SH-SY5Y (cell line): Measurements from ENCODE around the gene DHRS3.

Experiments
- GATA2 ChIP-seq: IDR thresholded peaks from 2 replicates; pipeline ENCODE4 v1.6.1; 2011; ENCODE audit warnings: mild to moderate bottlenecking, low read depth, low read length
- GATA3 ChIP-seq: IDR thresholded peaks from 2 replicates; pipeline ENCODE4 v1.6.1; 2011; ENCODE audit warnings: low read depth, mild to moderate bottlenecking, low read length, moderate library complexity

DNA sequence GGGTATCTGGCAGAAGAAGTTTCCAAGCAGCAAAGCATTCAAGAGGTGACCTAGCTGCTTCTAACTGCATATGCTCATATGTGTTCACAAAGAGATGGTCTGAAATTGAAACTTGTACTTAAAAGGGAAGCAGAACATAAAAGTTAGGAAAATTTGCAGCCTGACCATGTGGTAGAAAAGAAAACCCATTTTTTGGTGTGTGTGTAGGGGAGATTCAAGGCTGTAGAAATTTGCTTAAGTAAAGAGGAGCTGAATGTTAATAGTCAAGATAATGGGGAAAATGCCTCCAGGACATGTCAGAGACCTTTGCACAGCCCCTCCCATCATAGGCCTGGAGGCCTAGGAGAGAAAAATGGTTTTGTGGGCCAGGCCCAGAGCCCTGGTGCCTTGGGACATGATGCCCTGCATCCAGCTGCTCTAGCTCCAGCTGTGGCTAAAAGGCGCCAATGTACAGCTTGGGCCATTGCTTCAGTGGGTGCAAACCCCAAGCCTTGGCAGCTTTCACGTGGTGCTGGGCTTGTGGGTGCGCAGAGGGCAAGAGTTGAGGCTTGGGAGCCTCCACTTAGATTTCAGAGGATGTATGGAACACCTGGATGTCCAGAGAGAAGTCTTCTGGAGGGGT is 54.9 kb downstream of the DHRS3 start:
- TF ChIP-seq GATA2: no peak
- no peak for TF ChIP-seq GATA3
